ENCODE results near the gene MYO16.

The MYO16 gene

GRCh38 chr13:109160357-109160756 lies 530.9 kb downstream of the MYO16 start:
- no peak for DNase-seq

- no peak for DNase-seq
These were observed 531.7 kb downstream of the MYO16 start for GRCh38 chr13:109160887-109161669.

GRCh38 chr13:109162248-109163036 lies 533.0 kb downstream of the MYO16 start:
- DNase-seq = no peak

GRCh38 chr13:109163037-109163379 lies 533.6 kb downstream of the MYO16 start:
- DNase-seq = no peak

GRCh38 chr13:109165417-109165904 lies 536.0 kb downstream of the MYO16 start:
- DNase-seq = no peak

- no peak for DNase-seq
These were observed 537.4 kb downstream of the MYO16 start for GRCh38 chr13:109166804-109167203.

- no peak for DNase-seq
These were observed 542.7 kb downstream of the MYO16 start for GRCh38 chr13:109172136-109172535.

GRCh38 chr13:109175666-109176065 lies 546.3 kb downstream of the MYO16 start:
- no peak for DNase-seq

- peak; percentile 85 for DNase-seq
These were observed 551.6 kb downstream of the MYO16 start for GRCh38 chr13:109180905-109181425.

- peak; percentile 10 for DNase-seq
These were observed 553.5 kb downstream of the MYO16 start for GRCh38 chr13:109182777-109183465.

GRCh38 chr13:109191413-109191812 lies 562.0 kb downstream of the MYO16 start:
- no peak for DNase-seq

GRCh38 chr13:109192306-109192705 lies 562.9 kb downstream of the MYO16 start:
- no peak for DNase-seq

- DNase-seq = no peak
These were observed 567.5 kb downstream of the MYO16 start for GRCh38 chr13:109196948-109197347.

GRCh38 chr13:109198585-109198984 lies 569.2 kb downstream of the MYO16 start:
- no peak for DNase-seq

- no peak for DNase-seq
These were observed 569.9 kb downstream of the MYO16 start for GRCh38 chr13:109199280-109199679.

GRCh38 chr13:109200556-109200955 lies 571.1 kb downstream of the MYO16 start:
- DNase-seq = no peak

GRCh38 chr13:109203587-109203986 lies 574.2 kb downstream of the MYO16 start:
- DNase-seq = no peak

GRCh38 chr13:109204252-109204651 lies 574.8 kb downstream of the MYO16 start:
- DNase-seq = no peak

- no peak for DNase-seq
These were observed 575.2 kb downstream of the MYO16 start for GRCh38 chr13:109204657-109205056.

GRCh38 chr13:109205315-109205714 lies 575.9 kb downstream of the MYO16 start:
- no peak for DNase-seq

- no peak for DNase-seq
These were observed 577.2 kb downstream of the MYO16 start for GRCh38 chr13:109206616-109207015.

- no peak for DNase-seq
These were observed 578.2 kb downstream of the MYO16 start for GRCh38 chr13:109207622-109208021.

GRCh38 chr13:109208522-109208921 lies 579.1 kb downstream of the MYO16 start:
- DNase-seq = no peak

Measured in NCI-H226 (cell line).